ENCODE results near the gene ATP1A1. TPM values are rescaled to one million over a fixed set of nuclear protein-coding genes. Genes with fewer than 3 reads are reported as not detected.
A peak's percentile ranks its signal among the peaks of the same experiment; 100 is the strongest.

Gene ATP1A1
- total RNA-seq, 1 donor from 2014 or later: 123 TPM

DNA sequence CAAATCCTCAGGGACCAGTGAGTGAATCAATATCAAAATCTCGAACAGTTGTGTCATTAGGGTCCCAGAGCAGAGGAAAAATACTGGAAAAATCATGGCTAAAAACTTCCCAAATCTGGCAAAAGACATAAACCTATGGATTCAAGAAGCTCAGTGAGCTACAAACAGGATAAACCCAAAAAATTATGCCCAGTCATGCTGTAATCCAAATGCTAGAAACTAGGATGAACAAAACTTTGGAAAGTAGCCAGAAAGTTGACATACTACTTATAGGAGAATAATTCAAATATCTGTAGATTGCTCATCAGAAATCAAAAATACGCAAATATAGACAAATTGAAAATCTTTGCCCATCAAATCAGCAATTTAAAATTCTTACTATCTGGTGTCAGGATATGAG lies 34.6 kb upstream of the ATP1A1 start:
- Histone ChIP-seq H3K4me3 (ENCODE audit: low read depth, low read length) (no peak overlapping the region), H3K36me3 (ENCODE audit: control insufficient read depth, insufficient read depth, low read length) (no peaks in the 10 kb centered on the region), H3K27me3 (ENCODE audit: control insufficient read depth, insufficient read depth, low read length) (no peaks in the 10 kb centered on the region)
- FAIRE-seq (no peak), DNase-seq (ENCODE audit: low read depth) (no peak)
- TF ChIP-seq, protein P1, sequence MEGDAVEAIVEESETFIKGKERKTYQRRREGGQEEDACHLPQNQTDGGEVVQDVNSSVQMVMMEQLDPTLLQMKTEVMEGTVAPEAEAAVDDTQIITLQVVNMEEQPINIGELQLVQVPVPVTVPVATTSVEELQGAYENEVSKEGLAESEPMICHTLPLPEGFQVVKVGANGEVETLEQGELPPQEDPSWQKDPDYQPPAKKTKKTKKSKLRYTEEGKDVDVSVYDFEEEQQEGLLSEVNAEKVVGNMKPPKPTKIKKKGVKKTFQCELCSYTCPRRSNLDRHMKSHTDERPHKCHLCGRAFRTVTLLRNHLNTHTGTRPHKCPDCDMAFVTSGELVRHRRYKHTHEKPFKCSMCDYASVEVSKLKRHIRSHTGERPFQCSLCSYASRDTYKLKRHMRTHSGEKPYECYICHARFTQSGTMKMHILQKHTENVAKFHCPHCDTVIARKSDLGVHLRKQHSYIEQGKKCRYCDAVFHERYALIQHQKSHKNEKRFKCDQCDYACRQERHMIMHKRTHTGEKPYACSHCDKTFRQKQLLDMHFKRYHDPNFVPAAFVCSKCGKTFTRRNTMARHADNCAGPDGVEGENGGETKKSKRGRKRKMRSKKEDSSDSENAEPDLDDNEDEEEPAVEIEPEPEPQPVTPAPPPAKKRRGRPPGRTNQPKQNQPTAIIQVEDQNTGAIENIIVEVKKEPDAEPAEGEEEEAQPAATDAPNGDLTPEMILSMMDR (IDR thresholded peaks at IDR 0.05; ENCODE audit: insufficient read depth, low read length, severe bottlenecking): no peak

DNA sequence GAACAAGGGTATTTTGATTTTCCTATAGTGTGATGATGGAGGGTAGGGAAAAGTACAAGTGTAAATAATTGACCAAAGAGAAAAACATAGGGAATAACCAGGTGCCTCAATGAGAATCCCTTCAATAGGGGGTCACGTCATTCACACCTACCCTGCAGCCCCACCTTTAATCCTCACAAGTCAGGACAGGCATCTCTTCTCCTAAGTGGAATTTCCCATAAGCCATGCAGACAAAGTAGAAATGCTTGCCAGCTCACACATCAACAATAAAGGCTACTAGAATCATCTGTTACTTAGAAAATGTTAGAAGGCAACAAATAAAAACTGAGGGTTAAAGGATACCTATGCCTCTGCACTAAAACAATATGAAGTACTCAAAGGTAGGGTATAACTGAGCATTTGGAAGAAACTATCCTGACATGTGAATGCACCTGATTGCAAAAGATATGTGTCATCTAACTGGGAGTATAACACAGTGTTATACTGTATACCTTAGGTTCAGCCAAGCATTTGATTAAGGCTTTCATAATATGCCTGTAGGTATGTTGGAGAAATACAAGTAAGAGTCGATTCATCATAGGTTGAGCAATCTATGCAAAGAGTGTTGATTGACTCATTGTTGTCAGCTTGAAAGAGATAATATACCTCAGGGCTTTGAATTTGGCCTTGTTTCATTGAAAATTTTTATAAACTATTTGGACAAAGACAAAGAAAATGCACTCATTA lies 32.4 kb upstream of the ATP1A1 start:
- Histone ChIP-seq H3K36me3 (ENCODE audit: control insufficient read depth, insufficient read depth, low read length) (no peaks in the 10 kb centered on the region), H3K4me3 (ENCODE audit: low read depth, low read length) (no peak overlapping the region), H3K27me3 (ENCODE audit: control insufficient read depth, insufficient read depth, low read length) (no peaks in the 10 kb centered on the region)
- DNase-seq (ENCODE audit: low read depth): peak; percentile 99
- peak; percentile 23 for FAIRE-seq
- TF ChIP-seq, protein P1 (IDR thresholded peaks at IDR 0.05; ENCODE audit: insufficient read depth, low read length, severe bottlenecking): no peak

DNA sequence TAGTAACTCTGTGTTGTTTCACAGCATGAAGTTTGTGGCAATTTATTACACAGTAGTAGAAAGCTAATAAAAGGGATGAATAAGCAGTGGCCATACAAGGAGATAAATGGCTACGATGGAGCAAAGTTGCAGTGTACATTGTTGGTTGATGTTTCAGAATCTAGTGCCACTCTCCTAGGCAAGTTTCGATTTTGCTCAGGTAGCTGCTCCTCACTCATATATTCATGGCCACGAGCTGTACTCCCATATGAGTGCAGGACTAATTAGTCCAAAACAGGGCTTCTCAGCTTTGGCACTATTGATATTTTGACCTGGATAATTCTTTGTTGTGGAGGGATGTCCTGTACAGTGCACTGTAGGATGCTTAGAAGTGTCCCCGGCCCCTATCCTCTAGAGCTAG lies 30.0 kb upstream of the ATP1A1 start:
- no peaks in the 10 kb centered on the region for H3K36me3 ChIP-seq (ENCODE audit: control insufficient read depth, insufficient read depth, low read length)
- DNase-seq (ENCODE audit: low read depth): no peak
- TF ChIP-seq, protein P1 (IDR thresholded peaks at IDR 0.05; ENCODE audit: insufficient read depth, low read length, severe bottlenecking): no peak
- no peak overlapping the region for H3K4me3 ChIP-seq (ENCODE audit: low read depth, low read length)
- FAIRE-seq: no peak
- H3K27me3 ChIP-seq (ENCODE audit: control insufficient read depth, insufficient read depth, low read length): no peaks in the 10 kb centered on the region

DNA sequence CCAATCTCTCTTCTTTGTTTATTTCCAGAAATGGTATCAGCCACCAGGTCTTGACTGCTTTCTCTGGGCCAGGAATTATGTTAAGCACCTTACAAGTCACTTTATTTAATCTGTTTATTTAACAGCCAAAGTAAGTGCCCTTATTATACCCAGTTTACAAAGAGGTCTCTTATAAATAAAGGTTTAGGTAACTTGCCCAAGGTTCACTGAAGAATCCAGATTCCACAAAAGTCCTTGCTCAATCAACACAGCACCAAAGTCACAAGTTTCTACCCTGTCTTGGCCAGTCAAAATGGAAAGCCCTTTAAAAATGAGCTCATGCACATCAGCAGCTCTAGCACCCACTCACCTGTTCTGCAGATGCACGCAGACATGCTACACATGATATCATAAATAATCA lies 28.0 kb upstream of the ATP1A1 start:
- TF ChIP-seq, protein P1 (IDR thresholded peaks at IDR 0.05; ENCODE audit: insufficient read depth, low read length, severe bottlenecking): no peak
- DNase-seq (ENCODE audit: low read depth) (no peak), FAIRE-seq (no peak)
- H3K4me3 ChIP-seq (ENCODE audit: low read depth, low read length): no peak overlapping the region
- no peaks in the 10 kb centered on the region for H3K27me3 ChIP-seq (ENCODE audit: control insufficient read depth, insufficient read depth, low read length)
- no peaks in the 10 kb centered on the region for H3K36me3 ChIP-seq (ENCODE audit: control insufficient read depth, insufficient read depth, low read length)

DNA sequence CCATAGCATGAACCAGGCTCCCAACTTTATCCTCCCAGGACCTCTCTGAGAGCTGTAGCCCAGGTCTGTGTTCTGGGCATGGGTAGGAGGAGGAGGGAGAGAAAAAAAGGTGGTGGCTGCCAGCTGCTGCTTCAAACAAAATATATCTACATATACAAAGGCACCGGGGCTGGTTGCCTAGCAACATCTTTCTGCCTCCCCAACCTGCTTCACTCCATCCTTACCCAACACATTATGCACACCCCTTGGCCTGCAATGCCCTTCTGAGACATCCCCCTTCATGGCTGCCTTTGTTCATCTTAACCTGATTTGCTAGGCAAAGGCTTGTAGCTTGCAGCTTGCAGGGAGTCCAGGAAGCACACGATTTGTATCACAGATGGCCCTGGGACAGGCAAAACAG lies 27.2 kb upstream of the ATP1A1 start:
- FAIRE-seq: no peak
- H3K27me3 ChIP-seq (ENCODE audit: control insufficient read depth, insufficient read depth, low read length): no peaks in the 10 kb centered on the region
- no peak overlapping the region for H3K4me3 ChIP-seq (ENCODE audit: low read depth, low read length)
- TF ChIP-seq, protein P1 (IDR thresholded peaks at IDR 0.05; ENCODE audit: insufficient read depth, low read length, severe bottlenecking): no peak
- no peaks in the 10 kb centered on the region for H3K36me3 ChIP-seq (ENCODE audit: control insufficient read depth, insufficient read depth, low read length)
- no peak for DNase-seq (ENCODE audit: low read depth)

Data from bronchial epithelial cell (primary cell).